T-helper 1 cell (primary cell): ENCODE results near the gene NDUFS4.
A peak's percentile ranks its signal among the peaks of the same experiment; 100 is the strongest.
"Not testable (repeated sequence)": the region's sequence is repeated elsewhere in the genome, so short reads cannot be mapped to it uniquely, and the experiment has no call there.

ENCODE experiments used
- DNase-seq, 5 donors: peaks; one replicate each; pipeline ENCODE4 v3.0.0-alpha.2; 2012 to 2020
- total RNA-seq, 4 donors: gene quantifications; one replicate each; lab custom pipeline; 2026; lab: John Stamatoyannopoulos, UW

The NDUFS4 gene
- 12.0 to 14.6 (median 14.4) reads per million in 4 donors for total RNA-seq

DNA sequence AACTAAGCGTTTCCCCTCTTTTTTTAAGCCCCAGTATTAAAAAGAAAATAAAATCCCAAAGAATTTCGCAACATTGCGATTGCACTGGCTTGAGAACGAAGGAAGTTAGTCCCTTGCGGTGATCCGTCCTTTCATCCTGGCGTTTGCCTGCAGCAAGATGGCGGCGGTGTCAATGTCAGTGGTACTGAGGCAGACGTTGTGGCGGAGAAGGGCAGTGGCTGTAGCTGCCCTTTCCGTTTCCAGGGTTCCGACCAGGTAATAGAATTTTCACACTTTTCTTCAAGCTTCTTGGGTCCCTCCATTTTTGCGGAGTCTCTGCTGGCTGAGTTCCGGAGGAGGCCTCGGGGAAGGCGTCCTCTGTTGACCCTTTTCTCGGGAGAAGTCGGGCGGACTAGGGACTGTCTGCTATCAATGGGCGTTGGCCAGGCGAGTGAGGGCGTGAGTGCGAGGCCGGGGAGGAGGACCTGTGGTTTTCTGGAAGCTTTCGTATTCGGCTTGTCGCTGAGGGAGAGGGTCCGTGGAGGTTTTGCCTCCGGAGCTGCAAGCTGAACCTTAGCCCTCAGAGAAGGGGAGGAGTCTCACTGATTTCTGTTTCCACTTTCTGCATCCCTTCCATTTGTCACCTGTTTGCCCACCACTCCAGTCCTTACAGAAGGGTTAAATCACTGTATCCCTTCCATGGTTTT lies at the start of gene NDUFS4:
Gene NDUFS4 (plus strand): TSS at position 134 of the 686 bp plus-strand sequence. CDS start 24 bp downstream, at position 158.
- DNase-seq, result peak; percentile 30 to 83 (median 58)

DNA sequence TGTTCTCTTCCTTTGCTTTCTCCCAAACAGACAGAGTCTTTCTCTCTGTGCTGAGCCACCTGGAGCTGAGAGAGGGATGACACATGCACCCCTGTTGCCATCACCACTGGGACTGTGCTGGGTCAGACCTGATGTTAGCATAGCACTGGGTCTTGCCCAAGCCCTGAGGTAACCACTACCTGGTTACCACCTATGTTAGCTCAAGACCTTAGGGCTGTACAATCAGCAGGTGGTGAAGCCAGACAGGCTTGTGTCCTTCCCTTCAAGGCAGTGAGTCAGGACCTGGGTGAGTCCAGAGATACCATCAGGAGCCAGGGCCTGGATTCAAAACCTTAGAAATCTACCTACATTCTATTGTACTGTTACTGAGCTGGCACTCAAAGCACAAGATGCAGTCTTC lies 47.9 kb upstream of the NDUFS4 start:
- no peak for DNase-seq

DNA sequence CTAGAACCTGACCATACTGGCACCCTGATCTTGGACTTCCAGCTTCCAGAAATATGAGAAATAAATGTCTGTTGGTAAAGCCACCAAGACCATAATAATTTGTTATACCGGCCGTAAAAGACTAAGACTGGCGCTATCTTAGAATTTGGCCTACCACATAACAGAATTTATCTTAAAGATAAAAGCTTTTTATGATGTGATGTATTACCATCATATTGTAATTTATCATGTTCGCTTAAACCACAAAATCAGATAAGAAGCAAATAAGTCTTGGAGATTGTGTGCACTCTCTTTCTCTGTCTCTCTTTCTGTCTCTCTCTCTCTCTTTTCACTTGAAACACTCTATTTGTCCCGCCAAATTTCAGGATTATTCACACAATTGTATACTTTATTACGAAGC lies 44.5 kb upstream of the NDUFS4 start:
- DNase-seq, result no peak

DNA sequence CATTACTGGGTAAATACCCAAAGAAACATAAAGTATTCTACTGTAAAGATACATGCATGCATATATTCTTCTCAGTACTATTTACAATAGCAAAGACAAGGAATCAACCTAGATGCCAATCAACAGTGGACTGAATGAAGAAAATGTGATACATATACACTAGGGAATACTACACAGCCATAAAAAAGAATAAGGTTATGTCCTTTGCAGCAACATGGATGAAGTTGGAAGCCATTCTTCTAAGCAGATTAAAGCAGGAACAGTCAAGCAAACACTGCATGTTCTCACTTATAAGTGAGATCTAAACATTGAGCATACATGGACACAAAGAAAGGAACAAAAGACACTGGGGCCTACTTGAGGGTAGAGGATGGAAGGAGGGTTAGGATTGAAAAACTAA lies 39.6 kb upstream of the NDUFS4 start:
- no peak for DNase-seq

DNA sequence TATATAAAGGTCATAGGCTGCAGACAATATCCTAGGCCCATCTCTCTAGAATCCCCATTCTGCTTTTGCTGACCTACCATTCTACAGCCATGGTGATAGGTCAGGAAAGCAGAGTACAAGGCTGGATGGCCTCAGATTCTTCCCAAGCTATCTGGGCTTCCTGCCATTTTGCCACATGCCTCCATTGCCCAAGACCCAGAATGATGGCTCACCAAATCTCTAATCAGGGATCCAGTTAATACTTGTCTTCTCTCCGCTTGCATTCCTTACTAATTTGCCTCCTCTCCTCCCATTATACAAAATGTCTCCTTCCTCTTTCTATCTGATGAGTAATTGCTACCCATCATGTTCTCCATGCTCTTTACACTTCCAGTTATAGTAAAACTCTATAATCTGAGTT lies 22.7 kb upstream of the NDUFS4 start:
- DNase-seq, result no peak

DNA sequence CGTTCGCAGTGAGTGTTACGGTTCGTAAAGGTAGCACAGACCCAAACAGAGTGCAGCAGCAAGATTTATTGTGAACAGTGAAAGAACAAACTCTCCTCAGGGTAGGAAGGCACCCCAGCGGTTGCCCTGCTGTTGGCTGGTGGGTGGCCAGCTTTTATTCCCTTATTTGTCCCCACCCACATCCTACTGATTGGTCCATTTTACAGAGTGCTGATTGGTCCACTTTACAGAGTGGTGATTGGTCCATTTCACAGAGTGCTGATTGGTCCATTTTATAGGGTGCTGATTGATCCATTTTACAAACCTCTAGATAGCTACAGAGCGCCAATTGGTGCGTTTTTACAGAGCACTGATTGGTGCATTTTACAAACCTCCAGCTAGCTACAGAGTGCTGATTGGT lies 19.7 kb upstream of the NDUFS4 start:
- DNase-seq, result not testable (repeated sequence)

DNA sequence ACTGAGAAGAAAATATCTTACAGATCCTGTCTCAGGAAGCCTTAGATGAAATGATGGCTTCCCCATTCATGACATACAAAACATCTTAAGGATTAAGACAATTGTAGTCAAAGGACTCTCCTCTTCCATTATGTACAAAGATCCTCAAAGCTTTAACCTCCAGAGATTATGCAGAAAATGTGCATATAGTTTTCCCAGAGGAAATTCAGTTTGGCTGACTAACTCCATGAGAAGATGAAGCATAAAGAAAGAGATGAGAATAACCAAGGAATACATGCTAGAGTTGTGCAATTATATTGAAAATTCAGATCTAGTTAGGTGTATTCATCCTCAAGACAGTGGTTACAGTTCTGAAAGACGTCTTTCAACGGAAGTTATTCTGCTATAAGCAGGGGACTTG lies 18.6 kb upstream of the NDUFS4 start:
- DNase-seq, result no peak

DNA sequence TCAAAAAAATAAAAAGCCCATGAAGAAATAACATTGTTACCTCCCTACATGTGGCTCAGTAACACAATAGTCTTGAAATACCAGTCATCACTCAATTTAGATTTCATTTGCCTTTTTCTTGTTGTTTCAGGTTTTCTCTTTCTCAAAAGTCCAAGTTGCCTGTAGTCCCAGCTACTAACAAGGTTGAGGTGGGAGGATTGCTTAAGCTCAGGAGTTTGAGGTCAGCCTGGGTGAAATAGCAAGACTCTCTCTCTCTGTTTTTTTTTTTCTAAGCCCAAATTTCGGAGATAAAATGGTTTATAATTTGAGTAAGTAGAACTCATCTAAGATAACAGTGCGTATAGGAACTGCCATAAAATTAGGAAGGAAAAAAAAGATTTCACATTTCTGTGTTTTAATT lies 17.5 kb upstream of the NDUFS4 start:
- DNase-seq, result no peak

DNA sequence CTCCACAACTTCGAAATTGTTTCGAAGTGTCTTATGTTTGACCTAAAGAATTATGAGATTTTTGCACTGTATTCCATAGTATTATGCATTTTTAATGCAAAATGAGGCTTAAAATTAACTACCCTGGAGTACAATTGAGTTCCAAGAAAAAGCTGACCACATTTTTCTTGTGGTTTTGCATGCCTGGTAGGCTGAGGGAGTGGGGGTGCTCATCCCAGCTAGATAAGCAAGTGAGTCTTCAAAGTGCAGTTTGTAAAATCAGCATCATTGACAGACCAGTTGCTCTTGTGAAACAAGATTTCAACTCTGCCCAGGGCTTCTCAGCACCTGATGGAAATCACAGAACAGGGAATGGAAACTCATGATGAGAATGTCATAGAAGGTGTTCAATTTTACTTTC lies 17.0 kb upstream of the NDUFS4 start:
- DNase-seq, result no peak

DNA sequence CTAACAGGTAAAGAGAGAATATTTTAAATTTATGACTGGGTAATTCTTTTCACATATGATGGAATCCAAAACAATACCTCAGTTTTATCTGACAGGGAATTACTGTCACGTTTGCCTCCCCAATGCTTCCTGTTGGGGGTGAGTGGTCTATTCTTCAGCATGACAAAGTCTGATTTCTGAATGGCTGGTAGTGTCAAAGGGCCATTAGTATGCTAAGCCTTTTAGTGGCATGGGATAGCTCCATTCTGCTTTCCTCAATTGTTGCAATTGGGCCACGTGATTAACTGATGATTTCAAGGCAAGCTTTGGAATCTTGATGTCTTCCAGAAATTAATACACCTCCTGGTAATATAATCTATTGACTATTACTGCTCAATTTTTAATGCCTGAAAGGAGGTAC lies 14.7 kb upstream of the NDUFS4 start:
- no peak for DNase-seq

DNA sequence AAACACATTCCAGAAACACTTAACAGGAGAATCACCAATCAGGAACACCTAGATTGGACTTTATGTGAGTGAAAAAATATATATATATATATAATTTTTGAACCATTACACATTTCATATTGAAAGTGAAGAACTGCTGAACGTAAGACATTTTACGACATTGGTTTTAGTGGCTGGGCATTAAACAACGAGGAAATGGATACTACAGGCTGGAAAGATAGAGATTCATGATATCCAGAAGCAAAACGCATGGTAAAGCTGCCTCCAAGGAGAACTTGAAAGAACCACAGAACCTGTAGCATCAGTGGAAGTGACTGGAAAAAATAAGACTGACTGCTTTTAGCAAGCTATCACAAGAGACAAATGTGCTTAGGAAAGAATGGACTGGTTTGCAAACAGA lies 13.2 kb upstream of the NDUFS4 start:
- DNase-seq, result no peak

DNA sequence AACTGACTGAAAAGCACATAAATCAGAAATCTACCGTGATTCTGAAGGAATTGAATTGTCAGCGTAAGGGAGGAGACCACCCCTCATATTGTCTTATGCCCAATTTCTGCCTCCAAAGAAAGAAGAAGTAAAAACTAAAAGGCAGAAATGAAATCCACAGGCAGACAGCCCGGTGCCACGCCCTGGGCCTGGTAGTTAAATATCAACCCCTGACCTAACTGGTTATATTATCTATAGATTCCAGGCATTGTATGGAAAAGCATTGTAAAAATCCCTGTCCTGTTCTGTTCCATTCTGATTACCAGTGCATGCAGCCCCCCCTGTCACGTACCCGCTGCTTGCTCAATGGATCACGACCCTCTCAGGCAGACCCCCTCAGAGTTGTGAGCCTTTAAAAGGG lies 11.9 kb upstream of the NDUFS4 start:
- DNase-seq, result not testable (repeated sequence)

DNA sequence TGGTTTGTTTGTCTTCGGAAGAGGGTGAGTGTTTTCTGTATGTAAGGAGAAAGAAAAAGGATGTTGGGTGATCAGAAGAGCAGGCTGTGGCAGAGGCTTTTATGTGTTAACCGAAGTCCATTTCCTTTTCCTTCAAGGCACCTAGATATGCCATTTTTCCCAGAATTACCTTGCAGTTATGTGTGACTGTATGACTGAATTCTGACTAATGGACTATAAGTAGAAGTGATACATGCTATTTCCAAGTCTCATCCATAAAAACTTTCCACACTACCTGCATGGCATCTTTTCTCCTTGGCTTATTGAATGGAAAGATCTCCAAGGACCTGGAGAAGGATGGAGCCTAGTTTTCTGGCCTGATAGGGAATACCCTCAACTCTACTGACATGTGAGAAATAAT lies 10.6 kb upstream of the NDUFS4 start:
- no peak for DNase-seq

DNA sequence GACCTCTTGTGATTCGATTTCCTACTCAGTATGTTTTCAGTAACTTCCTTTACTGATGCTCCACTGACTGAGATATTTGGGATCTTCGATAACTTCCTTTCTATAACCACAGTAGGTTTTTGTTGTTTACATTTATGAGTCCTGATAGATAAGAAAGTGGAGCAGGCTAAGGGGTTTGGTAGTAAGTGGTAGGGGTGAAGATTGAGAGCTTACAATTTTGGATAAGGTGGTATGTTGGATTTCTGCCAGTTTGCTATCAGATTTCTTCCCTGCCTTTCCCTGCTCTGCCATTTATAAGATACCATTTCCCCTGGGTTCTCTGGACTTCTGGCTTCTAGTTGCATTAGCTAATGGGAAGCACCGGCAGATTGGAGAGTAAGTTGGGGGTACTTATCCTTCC lies 7.9 kb upstream of the NDUFS4 start:
- no peak for DNase-seq

DNA sequence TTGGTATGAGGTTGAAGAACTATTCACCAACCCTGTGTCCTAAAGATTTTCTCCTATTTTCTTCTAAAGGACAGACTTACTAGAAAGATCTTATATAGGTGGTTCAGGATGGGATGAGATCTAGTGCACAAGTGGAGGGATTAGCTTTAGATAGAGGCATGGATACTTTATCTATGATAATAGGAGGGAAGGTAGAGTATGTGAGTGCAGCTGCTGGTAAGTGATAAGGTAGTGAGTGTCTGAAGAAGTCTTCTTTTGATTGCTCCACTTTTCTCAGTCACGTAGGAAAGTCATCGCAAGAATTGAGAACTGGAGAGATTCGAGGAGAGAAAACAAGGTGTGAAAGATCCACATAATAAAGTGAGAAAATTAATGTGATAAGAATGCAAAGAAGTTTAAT lies 6.0 kb upstream of the NDUFS4 start:
- no peak for DNase-seq

DNA sequence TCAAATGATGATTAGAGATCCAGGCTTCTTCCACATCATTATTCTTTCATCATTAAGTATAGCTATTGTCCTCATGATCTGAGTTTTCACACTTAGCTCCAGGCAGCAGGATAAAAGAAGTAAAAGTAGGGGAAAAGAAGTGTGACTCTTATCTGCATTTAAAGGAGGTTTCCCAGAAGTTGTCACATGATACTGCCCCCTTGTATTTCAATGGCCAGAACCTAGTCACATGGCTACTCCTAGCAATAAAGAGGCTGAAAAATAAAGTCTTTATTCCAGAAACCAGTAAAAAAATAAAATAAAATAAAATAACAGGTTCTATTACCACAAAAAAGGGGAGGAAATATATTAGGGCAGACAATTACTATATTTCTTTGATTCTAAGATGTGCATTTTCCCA lies 5.3 kb upstream of the NDUFS4 start:
- DNase-seq, result no peak

DNA sequence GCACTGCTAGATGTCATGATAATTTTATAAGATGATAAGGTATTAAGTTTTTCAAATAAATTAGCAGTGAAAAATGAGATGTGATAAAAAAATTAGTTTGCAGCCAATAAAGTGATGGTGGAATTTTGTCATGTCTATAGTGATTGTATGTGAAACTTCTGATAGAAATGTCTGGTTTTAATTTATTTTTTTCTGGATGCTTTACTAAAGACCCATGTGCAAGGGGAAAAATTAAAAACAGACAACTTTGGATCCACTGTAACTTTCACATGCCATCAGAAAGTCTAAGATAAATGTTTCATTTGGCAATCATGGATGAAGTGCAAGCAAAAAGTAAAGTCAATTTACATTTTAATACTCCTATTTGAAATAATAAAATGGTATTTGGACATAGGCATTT lies 4.4 kb upstream of the NDUFS4 start:
- no peak for DNase-seq

DNA sequence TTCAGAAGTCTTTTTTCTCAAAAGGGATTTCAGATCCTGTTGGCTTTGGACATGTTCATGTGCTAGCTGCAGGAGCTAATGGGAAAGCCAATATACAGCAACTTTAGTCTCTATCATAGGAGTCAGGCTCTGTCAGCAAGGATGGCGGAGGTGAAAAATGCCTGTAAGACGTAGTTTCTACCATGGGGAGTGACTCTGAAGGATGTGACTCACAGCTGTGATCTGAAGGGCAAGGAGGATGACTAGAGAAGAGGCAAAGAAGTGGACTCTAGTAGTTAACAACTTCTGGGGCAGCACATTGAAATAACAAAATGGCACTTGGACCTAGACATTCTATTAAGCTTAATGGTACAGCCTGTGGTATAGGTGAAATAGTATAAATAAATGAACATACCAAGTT lies 3.1 kb upstream of the NDUFS4 start:
- no peak for DNase-seq

DNA sequence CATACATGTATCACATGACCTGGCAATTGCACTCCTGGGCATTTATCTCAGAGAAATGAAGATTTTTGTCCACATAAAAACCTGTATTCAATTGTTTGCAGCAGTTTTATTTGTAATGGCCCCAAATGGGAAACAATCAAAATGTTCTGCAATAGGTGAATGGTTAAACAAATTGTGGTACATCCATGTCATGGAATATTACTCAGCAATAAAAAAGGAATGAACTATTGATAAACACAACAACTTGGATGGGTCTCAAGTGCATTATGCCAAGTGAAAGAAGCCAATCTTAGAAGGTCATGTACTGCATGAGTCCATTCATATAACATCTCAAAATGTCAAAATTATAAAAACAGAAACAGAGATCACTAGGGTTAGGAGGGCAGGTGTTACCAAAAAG lies 1.5 kb upstream of the NDUFS4 start:
- no peak for DNase-seq

DNA sequence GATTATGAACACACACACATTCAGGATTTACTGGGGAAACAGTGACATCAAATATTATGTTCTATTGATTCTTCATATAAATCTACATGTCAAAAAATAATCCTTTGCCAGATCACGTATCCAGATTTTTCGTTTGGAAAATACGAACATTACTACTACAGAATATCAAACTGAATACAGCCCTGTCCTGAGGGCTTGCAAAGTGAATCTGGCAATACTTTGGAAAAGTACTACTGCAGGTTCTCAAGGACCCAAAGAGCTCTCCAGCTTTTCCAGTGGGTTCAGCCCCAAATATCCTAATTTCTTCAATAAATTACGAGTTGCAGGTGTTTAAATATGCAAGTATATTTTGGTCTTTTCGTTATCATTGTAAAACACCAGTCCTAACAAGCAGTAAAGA lies 411 bp upstream of the NDUFS4 start:
- DNase-seq, result no peak

DNA sequence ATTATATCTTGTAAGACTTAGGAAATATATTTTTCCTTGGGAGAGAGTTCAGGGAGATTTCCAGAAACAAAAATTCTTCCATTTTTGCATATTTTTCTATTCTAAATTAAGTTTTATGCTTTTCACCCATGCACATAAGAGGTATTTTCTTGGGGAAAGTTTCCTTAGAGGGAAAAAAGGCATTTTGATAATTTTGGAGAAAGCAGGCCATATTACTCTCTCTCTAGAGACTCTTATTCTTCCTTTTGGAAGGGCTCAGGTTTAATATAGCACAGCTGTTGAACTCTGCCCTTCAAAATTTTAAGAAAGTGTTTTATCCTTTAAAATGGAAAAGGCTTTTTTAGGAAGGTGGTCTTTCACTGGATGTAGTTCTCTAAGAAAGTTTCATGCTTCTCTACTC lies 8.0 kb downstream of the NDUFS4 start:
- no peak for DNase-seq

DNA sequence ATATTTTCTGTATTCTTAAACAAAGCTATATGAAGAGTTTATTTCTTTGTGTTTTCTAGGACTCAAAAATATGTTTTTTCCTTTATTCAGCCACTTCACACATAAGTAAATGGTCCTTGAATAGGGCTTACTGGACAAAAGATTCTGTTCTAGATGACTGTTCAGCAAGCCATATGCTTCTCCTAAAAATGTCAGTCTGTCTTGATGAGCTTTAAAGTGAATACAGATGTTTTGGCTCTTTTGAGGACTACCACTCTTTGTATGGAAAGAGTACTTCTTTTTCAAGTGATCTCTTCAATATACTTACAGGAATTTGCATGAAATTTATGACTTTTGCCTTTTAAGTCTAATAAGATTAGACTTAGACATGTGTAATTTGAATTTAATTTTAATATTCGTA lies 8.4 kb downstream of the NDUFS4 start:
- DNase-seq, result no peak

DNA sequence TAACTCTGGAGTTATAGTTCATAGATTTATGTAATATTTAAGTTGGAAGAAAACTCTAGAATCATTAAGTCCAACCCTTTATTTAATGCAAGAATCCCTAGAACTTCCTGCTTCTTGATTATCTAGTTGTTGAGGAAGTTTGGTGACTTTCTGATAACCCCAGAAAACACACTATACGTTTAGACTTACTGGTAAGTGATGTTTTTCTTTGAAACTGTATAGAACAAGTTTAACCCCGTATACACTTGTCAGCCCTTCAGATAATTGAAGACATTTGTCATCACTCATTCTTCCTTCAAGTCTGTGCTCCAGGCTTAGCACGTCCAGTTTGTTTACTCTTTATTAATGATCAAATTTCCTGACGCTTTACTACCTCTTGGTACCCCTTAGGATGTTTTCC lies 9.0 kb downstream of the NDUFS4 start:
- no peak for DNase-seq

DNA sequence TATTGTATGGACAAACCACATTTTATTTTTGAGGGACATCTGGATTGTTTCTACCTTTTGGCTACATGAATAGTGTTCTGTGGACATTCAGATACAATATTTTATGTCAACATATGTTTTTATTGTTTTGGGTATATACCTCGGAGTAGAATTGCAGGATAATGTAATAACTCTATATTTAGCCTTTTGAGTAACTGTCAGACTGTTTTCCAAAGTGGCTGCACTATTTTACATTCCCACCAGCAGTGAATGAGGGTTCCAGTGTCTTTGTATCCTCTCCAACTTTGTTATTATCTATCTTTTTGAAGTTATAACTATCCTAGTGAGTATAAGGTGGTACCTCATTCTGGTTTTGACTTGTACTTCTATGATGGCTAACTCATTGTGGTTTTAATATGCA lies 11.0 kb downstream of the NDUFS4 start:
- DNase-seq, result no peak

DNA sequence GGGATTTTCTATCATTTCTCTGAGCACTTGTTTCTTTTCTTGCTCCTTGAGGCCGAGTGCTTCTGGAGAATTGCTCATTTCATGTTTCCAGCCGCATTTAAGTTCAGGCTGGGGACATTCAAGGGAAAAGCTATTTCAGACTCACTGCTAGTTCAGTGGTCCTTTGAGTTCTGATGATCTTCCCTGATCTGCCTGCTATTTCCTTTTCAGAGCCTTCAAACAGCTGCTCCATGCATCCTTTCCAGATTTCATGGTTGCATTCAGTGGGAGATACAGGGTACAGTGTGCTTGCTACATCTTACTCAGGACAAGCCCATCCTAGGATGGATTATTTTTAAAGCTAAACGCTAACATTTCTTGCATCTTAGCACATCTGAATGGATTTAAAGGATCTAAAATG lies 14.7 kb downstream of the NDUFS4 start:
- DNase-seq, result no peak
